DLD1 (cell line): ENCODE data around the gene ADGRG1.

ENCODE experiments used
- in situ Hi-C: cut with HindIII; loops from 2 replicates; pipeline ENCODE4 v1.10.0; 2017; ENCODE audit warnings: low sequenced_read_pairs

The ADGRG1 gene

DNA sequence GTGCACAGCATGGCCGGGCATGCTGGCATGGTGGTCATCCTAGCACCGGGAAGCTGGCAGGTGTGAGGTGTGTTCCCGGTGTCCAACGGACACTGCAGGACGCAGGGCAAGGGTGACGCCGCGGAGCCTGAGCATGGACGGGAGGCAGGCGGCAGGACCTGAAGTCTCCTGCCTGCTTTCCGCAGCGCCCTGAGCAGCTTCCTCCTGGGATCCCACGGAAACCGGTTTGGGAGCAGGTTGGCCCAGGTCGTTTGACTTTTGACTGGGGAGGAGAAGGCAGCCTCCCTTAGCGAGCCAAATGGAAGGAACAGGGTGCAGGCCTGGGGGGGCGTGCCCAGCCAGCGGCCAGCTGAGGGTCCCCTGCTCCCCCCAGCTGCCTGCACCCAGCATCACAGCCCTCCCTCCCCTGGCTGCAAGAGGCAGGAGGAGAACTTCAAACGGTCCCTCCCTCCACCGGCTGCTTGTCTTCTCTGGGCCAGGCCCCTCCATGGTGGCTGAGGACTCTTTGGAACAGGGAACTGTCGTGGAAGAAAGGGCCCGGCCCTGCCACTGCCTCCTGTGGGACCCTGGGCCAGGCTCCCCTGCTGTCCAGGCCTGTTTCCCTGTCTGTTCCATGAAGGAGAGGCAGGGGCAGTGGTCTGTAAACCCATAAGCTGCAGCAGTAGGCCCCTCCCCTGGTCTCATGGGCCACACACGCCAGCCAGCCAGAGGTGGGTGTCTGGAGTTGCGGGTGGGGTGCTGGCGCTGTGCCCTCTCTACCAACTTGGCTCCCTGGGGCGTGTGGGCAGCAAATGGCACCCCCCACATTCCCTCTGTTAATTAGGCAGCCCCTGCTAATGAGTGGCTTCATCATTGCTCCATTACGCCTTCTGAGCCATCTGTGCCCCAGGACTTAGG is 7.8 kb upstream of the ADGRG1 start:
- in situ Hi-C loops: no loop called here

DNA sequence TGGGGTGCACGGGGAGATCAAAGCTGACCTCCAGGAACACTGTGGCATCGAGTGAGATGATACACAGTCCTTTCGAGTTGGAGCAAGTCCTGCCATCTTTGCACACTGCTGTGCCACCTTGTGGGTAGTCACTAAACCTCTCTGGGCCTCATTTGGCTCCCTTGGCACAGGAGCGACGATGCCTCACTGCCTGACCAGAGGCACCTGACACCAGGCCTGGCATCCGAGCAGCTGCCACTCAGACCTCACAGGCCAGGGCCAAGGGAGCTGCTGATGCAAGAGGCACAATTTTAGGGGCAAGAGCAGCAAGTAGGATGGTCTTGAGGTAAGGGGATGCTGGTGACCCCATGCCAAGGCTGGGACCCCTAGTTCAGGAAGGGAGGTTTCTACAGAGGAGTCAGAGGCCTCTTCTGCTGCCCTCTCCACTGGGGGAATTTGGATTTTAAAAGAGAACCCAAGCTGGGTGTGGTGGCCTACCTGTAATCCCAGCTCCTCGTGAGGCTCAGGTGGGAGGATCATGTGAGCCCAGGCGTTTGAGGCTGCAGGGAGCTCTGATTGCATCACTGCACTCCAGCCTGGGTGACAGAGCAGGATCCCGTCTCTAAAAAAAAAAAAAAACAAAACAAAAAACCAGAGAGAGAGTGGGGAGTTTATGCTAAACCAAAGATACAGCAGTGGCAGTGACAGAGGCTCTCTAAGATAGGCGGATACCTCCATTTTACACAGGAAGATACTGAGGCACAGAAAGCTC is 6.7 kb upstream of the ADGRG1 start:
- in situ Hi-C loops: no loop called here

DNA sequence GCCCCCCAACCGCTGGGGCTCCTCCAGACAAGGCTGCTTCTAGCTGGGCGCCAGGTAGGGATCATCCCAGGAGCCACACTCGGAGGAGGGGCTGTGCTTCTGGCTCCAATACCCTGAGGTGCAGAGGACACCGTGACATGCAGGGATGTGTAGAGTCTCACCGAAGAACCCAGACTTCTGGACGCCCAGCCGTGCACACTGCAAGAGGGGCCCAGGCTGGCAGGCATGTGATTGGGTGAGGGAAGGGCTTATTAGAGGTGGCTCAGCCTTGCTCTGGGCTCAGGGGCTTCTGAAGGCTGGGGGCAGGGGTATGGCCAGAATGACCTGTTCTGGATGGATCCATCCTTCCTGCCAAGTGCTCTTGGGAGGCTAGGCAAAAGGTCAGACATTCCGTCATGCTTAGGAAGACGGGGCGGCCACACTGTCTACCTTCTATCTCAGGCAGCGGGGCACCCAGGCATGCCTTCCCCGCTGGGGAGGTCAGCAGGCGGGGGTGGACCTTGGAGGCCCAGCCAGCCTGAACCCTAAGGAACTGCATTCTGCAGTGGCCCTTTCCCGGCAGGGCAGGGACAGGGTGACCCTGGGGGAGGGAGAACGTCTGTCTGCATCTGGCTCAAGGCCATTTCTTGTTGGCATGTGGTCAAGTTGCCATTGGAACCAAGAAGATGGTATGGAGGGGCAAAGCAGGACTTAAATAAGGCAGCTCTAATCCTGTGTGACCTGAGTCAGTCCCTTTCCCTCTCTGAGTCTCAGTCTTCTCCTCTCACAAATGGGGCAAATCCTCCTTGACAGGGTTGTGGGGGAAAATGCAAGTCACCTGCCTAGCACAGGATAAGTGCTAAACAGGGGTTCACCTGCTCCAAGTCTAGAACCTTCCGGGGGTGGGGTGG is 5.8 kb upstream of the ADGRG1 start:
- in situ Hi-C loops: no loop called here

DNA sequence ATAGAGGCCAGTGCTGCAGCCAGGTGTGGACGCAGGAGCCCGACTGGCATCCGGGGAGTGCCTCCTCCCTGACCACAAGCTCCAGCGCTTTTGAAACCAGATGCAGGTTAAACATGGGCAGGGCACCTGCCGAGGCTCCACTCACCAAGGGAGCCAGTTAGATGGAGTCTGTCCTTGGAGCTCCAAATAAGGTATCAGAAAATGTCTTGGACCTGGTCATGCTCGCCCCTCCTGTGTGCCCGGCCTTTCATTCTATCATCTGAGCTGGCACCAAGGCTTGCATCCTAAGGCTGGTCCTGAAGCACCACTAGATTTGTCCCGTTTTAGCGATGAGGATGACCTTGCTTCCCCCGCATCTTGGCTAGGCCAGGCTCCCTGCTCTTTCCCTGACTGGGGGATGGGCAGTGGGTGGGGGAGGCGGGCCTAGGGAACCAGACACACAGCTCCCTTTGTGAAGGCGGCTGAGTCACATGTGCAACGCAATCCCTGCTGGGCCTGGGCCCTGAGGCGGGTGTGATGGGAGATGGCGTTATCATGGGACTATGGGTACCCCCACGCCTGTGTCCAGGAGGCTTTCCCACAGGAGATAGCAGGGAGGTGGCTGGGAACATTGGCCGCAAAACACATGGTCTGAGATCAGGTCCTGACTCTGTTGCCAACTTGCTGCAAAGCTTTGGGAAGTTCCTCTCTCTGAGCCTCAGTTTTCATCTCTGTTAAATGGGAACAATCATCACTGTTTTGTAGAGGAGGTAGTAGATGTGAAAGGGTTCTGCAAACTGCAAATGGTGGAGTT is 5.0 kb upstream of the ADGRG1 start:
- in situ Hi-C loops: no loop called here

DNA sequence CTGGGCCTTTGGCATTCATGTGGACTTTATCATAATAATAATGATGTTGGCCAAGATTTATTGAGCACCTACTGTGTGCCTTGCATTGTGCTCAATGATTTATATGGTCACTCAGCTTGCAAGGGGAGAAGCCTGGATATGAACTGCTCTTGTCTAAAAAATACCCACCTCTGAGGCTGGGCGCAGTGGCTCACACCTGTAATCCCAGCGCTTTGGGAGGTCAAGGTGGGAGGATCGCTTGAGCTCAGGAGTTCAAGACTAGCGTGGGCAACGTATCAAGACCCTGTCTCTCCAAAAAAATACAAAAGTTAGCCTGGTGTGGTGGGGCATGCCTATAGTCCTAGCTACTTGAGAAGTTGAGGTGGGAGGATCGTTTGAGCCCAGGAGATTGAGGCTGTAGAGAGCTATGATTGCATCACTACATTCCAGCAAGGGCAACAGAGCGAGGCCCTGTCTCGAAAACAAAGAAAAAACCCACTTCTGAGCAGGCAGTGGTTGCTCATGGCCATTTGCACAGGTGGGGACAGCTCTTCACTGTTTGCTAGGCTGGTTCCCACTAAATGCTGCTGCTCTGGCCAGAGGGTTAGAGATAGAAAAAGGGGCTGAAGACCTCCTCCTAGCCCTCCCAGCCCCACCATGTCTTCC is 4.3 kb upstream of the ADGRG1 start:
- in situ Hi-C loops: no loop called here

DNA sequence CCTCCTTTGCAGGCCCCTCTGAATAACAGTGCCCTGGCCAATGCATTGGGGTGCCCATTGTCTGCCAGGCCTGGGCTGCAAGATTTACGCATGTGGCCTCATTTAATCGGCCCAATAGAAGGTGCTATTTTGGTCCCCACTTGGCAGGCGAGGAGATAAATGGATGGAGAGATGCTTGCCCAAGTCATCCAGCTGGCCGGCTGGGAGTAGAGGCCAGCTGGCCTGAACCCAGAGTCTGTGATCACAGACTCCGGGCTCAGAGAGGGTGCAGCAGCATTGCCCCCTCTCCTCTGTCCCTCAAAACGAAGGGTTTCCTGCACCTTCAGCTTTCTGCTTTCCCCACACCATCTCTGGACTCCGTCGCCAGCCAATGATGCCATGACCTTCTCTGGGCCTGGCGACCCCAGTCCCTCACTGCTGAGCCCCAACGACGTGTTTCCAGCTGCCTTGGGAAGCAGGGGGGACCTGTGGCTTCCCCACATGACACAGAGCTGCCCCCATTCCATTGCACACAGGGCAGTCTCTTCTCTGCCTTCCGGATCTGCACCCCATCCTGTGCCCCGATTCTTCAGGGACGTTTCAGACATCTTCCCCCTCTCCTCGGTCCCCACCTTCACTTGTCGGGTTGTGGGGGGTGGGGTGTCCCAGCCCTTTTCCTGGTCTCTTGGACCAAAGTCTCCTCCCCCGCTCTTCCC is 3.5 kb upstream of the ADGRG1 start:
- in situ Hi-C loops: no loop called here

DNA sequence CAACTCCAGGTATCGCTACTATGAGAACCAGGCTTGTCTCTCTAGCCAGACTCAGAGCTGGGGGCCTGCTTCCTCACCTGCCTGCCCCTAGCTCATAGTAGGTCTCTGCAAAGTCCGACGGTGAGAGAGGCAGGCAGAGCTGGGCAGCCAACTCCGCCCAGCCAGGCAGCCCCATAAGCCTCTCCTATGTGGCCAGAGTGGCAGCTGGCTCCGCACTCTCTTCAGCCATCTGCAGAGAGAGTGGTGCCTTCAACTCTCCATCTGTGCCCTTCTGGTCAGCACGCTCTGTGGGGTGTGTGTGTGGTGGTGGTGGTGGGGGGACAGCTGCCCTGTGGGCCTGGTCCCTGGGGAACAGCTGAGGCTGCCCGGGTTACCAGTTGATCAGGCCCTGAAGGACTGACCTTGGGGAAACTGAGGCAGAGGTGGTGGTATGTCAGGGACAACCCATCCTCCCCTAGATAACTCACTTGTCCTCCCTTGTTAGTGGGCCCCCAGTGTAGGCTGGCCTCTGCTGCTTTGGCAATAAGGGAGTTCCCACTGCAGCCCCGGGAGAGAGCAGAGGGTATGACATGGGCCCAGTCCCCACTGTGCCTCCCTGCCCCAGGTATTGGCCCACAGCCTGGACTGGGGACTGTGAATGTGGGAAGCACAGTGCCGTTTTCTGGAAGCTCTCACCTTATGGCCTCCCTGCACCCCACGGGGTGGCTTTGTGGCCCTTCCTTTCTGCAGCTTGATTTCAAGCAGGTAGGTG is 1.8 kb upstream of the ADGRG1 start:
- in situ Hi-C loops: no loop called here

DNA sequence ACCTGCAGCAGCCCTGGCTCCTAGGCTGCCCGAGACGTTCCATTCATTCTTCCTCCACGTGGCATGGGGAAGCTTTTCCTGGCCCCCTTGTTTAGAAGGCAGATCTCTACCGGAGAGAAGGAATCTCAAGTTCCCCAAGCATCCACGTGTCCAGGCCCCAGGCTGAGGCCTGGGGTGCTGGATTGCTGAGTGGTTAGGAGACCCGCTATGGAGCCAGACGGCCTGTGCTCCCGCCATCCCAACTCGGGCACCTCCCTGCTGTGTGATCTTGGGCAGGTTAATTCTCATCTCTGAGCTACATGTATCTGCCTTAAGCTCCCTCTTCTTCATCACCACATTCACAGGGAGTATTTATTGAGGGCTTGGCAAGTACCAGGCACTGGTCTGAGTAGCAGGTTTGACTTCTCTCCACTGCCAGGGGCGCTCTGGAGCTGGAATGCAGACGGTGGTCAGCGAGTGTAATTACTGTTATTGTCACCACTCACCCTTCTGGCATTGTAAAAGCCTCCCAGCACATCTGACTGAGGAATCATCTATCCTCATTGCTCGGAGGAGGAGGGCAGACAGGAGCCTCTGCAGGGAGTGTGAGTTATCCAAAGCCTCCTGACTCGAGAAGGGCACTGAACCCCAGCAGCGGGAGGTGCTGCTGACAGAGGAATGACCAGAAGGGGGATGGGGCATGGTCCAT is 1.1 kb upstream of the ADGRG1 start:
- in situ Hi-C loops: no loop called here

DNA sequence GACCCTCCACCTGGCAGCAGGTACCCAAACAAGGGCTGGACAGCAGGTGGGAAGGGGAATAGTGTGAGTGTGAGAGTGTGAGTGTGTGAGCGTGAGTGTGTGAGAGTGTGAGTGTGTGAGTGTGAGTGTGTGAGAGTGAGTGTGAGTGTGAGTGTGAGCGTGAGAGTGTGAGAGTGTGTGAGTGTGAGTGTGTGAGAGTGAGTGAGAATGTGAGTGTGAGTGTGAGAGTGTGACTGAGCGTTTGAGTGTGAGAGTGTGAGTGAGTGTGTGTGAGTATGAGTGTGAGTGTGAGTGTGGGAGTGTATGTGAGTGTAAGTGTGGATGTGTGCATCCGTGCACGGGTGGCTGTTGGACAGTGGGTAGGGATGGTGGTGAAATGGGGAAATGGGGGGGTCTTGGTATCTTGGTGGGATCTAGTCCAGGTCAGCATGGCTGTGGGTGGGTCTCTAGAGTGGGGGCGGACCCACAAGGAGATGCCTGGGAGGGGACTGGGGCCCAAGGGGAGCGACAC is 408 bp downstream of the ADGRG1 start:
- in situ Hi-C loops: no loop called here

DNA sequence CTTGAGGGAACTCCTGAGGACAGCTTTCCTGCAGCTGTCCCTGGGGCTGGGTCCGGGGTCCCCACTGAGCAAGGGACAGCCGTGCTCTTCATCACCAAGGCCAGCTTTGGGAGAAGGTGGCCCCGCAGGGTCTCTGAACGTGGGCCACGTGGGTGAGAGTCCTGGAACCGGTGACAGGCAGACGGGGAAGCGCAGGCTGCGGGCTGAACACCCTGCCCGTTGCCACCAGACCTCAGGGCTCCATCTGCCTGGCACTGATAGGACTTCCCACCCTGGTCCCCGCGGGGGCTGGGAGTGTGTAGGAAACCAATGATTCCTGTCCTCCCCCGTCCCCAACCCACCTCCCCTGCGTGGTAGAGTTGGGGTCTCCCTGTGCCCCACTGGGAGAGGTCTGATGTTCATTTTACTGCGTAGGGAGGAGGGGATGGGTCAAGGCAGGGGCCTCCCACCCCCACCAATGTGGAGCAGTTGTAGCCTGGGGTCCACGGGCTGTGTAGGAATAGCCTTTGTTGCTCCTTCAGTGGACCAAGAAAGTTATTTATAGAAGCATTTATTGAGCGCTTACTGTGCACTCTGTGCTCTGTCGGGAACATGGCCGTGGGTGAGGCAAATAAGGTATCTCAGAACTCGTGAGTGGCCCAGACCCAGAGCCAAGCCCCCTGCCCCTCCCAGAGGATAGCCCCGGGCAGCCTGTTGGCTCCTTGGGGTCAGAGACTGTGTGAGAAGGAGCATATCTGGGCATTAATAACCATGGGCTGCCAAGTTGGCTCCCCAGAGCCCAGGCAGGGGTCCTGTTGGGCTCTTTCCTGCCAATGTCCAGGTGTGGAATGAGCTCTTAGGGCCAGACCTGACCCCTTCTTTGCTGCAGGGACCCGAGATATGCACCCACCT is 1.3 kb downstream of the ADGRG1 start:
- in situ Hi-C loops: no loop called here

DNA sequence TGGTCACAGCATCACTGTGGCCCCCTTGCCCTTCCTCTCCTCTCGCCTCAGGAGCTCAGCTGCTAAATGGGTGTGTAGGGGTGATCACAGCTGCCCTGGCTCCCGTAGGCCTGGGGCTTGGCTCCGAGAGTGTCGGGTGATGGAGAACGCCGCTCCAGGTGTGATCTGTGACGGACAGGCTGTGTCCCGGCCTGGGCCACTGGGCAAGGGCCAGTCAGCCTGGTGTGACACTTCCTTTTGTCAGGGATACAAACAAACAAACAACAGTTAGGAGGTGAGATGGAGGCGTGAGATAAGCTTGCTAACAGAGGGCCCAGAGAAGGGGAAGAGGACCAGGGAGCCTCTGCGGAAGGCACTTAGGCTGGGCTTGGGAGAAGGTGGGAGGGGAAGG is 2.0 kb downstream of the ADGRG1 start:
- in situ Hi-C loops: no loop called here

DNA sequence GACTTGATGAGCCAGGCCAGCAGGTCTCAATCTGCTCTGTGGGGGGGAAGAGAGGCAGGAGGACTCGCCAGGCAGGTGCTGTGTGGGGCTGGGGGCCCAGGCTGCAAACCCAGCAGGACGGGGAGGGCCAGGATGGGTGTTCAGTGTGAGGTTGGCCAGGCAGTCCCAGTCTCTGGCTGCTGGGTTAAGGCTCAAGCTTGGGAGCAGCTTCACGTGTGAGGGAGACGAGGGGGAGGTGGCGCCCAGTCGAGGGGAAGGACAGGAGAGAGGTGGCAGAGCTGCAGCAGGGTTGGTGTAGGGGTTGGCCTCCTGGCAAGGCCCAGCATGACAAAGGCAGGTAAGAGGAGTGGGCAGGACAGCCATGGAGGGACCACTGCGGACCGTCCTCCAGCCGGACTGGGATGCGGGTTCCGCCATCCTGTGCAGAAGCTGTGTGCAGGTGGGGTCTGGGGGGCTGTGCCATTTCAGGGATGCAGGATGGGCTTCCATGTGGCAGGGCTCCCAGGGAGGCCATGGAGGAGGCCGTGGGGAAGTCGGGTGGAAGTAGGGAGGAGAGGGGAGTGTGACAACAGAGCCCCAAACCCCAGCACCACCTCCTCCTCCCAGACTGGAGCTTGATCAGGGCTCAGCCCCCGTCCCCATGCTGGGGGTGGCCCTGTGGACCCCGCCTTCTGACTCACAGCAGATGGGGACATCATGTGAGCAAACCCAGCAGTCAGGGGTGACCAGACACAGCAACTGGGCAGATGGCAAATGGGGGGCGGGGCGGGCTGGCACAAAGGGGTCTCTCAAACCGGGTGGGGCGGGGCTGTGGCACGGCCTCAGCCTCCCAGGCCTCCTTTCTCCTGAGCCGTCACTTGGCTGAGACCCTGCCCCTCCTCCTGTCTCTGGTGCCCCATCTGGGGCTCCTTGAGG is 2.8 kb downstream of the ADGRG1 start:
- in situ Hi-C loops: no loop called here

DNA sequence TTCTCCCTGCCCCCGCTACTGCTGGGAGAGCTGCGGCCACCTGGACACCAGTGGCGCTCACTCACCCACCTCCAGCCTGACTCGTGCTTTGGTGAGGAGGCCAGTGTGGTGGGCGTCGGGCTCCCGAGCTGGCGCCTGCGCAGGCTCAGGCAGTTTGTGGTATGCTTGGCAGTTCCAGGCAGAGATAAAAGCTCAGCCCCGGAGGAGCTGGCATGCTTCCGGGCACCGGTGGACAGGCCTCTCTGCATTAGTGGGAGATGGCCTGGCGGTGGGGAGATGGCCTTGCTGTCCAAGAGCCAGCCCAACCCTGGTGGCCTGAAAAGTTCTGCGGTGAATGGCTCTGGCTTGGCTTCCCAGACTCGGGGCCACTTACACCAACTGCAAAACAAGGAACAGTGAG is 4.1 kb downstream of the ADGRG1 start:
- in situ Hi-C loops: no loop called here

DNA sequence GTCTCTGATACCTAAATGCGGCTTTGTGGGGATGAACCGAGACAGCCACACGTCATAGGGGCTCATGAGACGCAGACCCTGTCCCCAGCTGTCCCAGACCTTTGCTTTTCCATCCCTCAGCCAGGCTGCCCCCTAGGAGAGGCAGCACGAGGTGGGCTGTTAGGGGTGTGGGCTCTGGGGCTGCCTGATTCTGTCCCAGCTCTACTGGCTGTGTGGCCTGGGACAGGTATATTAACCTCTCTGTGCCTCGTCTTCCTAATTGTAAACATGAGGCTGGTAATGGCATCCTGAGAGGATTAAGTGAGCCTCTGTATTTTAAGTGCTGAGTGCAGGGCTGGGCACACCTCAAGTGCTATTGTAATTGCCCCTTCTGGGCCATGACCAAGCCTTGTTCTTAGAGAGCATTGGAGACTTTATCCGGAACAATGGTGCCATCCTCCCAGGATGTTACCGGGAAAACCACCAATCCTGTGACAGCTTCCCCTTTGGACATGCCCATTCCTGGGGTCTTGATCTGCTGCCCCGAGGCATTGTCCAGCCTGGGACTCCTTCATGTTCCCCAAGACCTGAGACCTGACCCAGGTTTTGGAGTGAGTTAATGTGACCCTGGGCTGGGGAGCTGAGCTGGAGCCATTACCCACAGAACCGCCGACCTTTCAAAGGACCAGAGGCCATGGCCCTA is 5.1 kb downstream of the ADGRG1 start:
- in situ Hi-C loops: no loop called here

DNA sequence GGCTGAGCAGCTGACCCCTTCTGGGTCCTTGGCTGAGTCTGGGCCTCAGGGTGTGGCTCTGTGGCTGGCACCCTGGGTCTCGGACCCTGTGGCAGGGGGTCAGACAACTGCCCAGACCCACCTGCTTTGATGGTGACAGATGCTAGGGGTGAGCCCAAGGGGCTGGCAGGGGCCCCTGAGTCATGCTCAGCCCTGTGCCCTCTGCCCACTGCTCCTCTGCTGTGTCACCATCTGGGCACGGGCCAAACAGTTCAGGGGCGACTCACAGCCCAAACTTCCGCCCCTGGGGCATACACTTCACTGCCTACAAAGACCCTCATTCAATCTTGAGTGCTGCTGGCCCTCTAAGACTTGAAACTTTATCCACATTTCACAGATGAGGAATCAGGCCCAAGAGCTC is 5.7 kb downstream of the ADGRG1 start:
- in situ Hi-C loops: no loop called here
